K562 (cell line): ENCODE data around the gene SLC26A11. TPM values are rescaled to one million over a fixed set of nuclear protein-coding genes. Genes with fewer than 3 reads are reported as not detected.
A peak's percentile ranks its signal among the peaks of the same experiment; 100 is the strongest.

Experiments
- CHD1 ChIP-seq: fragments of 200-600 bp; sonication (generic); IDR thresholded peaks from one replicate; pipeline ENCODE4 v1.6.1; 2012; ENCODE audit warnings: mild to moderate bottlenecking, moderate library complexity, low read length, inconsistent platforms
- CTBP1 ChIP-seq: fragments of 450-650 bp; IDR thresholded peaks from 2 replicates; pipeline ENCODE4 v1.6.1; 2016; ENCODE audit warnings: borderline replicate concordance
- HBP1 ChIP-seq: fragments of 450-650 bp; formaldehyde crosslinking; IDR thresholded peaks from 2 replicates; pipeline ENCODE4 v1.4.0; 2022; ENCODE audit warnings: missing genetic modification characterization
- JUND ChIP-seq, 2 experiments: IDR thresholded peaks; 2 replicates in 1 of 2; 3 replicates in 1 of 2; pipeline ENCODE4 v1.6.1; 2011; ENCODE audit warnings: borderline replicate concordance in 2 of 2, low read depth in 2 of 2, low read length in 2 of 2, improper control_type of control experiment in 1 of 2, missing biosample characterization in 1 of 2, missing genetic modification characterization in 1 of 2, missing genetic modification reagents in 1 of 2
- MYNN ChIP-seq, 2 experiments: sonication (generic); formaldehyde crosslinking in 1 of 2; IDR thresholded peaks; 2 replicates each; pipeline versions ENCODE4 v1.5.0 to v1.6.1; 2016 to 2020; ENCODE audit warnings: antibody characterized with exemption in 1 of 2, missing genetic modification reagents in 1 of 2
- NFATC3 ChIP-seq: fragments of 450-650 bp; IDR thresholded peaks from 2 replicates; pipeline ENCODE4 v1.6.1; 2017; ENCODE audit warnings: mild to moderate bottlenecking
- NFXL1 ChIP-seq: fragments of 450-650 bp; formaldehyde crosslinking; IDR thresholded peaks from 2 replicates; pipeline ENCODE4 v1.4.0; 2021; ENCODE audit warnings: mild to moderate bottlenecking
- OTX1 ChIP-seq: fragments of 450-650 bp; formaldehyde crosslinking; IDR thresholded peaks from 2 replicates; pipeline ENCODE4 v1.4.0; 2022; ENCODE audit warnings: mild to moderate bottlenecking
- PCBP1 ChIP-seq: fragments of 200-400 bp; formaldehyde crosslinking; IDR thresholded peaks from 2 replicates; pipeline ENCODE4 v1.6.1; 2018; ENCODE audit warnings: mild to moderate bottlenecking, low read depth, low read length; ENCODE audit not compliant: poor library complexity, severe bottlenecking
- PCBP2 ChIP-seq: fragments of 200-400 bp; formaldehyde crosslinking; IDR thresholded peaks from 2 replicates; pipeline ENCODE4 v1.6.1; 2018; ENCODE audit warnings: low read length, low read depth, mild to moderate bottlenecking, moderate library complexity; ENCODE audit not compliant: poor library complexity, severe bottlenecking
- REST ChIP-seq, 2 experiments: fragments of 450-650 bp; formaldehyde crosslinking in 1 of 2; IDR thresholded peaks; 2 replicates each; pipeline versions ENCODE4 v1.4.0 to v1.6.1; 2014 to 2020; ENCODE audit warnings: mild to moderate bottlenecking in 2 of 2, borderline replicate concordance in 1 of 2, low read depth in 1 of 2
- YY1 ChIP-seq, 3 experiments: IDR thresholded peaks; 2 replicates each; pipeline ENCODE4 v1.6.1; 2011; ENCODE audit warnings: low read length in 2 of 3, mild to moderate bottlenecking in 2 of 3, moderate library complexity in 2 of 3, borderline replicate concordance in 1 of 3, control low read depth in 1 of 3, low read depth in 1 of 3; ENCODE audit not compliant: insufficient read depth in 3 of 3, insufficient replicate concordance in 2 of 3, control insufficient read depth in 1 of 3, insufficient read length in 1 of 3; ENCODE audit errors: extremely low read depth in 1 of 3
- ZNF165 ChIP-seq: fragments of 250-450 bp; sonication (Bioruptor Pico); IDR thresholded peaks from 2 replicates; pipeline ENCODE4 v1.4.0; 2020; ENCODE audit warnings: borderline replicate concordance
- ZNF197 ChIP-seq: fragments of 200-800 bp; sonication (Bioruptor generic); IDR thresholded peaks from 2 replicates; pipeline ENCODE4 v1.6.1; 2016; ENCODE audit warnings: low read depth, missing genetic modification characterization, missing compliant biosample characterization
- ZNF644 ChIP-seq: fragments of 200-800 bp; sonication (Bioruptor generic); IDR thresholded peaks from 2 replicates; pipeline ENCODE4 v1.6.1; 2016; ENCODE audit warnings: low read depth, missing genetic modification characterization, missing compliant biosample characterization
- polyA plus RNA-seq, 8 experiments: library from polyadenylated mRNA; depleted of rRNA in 4 of 8; stranded (reverse) in 5 of 8; unstranded in 3 of 8; fragments of >200 nt; fragmentation: Nextera tagmentation in 2 of 8; fragmentation: Illumina TruSeq in 1 of 8; extraction: Ambion mirVana in 2 of 8; extraction: Trizol in 1 of 8; gene quantifications; 2 replicates each; pipeline versions ENCODE4 v1.2.1 to v1.2.3, GENCODE V29; 2011 to 2014; ENCODE audit warnings: inconsistent platforms in 1 of 8, missing spikeins in 1 of 8
- total RNA-seq, 7 experiments: library from RNA; depleted of rRNA in 6 of 7; stranded (reverse); fragments of >200 nt in 6 of 7; fragmentation: Illumina TruSeq in 2 of 7; extraction: Trizol in 2 of 7; gene quantifications; 2 replicates each; pipeline versions ENCODE4 v1.2.1 to v1.2.3, GENCODE V29; 2011 to 2021; ENCODE audit warnings: low replicate concordance in 1 of 7

The SLC26A11 gene
- total and polyA plus RNA-seq, 9 of the 15 experiments (the other 6 are each of a cell fraction or from before 2014, with no cell fraction given) = 0.06 to 3.1 (median 1.2) TPM; not detected in 1

- TF ChIP-seq REST (IDR thresholded peaks at IDR 0.05; ENCODE audit: borderline replicate concordance) (peak; percentile 14; the same call in 1 of the 2 replicates), REST (CRISPR knock-in tag; IDR thresholded peaks at IDR 0.05; ENCODE audit: low read depth) (0 out of 2 replicates have a peak, but pooled peaks have one; percentile 26), ZNF644 (peak; percentile 91), NFATC3 (no peak), HBP1 (0 out of 2 replicates have a peak, but pooled peaks have one; percentile 32), PCBP2 (no peak), PCBP1 (no peak), ZNF197 (CRISPR knock-in tag) (peak; percentile 91), CHD1 (no peak), MYNN (IDR thresholded peaks at IDR 0.05) (peak; percentile 93), MYNN (CRISPR knock-in tag; IDR thresholded peaks at IDR 0.05) (no peak), OTX1 (CRISPR knock-in tag) (no peak), CTBP1 (peak; percentile 92), ZNF165 (0 out of 2 replicates have a peak, but pooled peaks have one; percentile 36), JUND (IDR thresholded peaks at IDR 0.05; ENCODE audit: borderline replicate concordance, low read depth, low read length) (peak; percentile 94), JUND (tag; IDR thresholded peaks at IDR 0.05; ENCODE audit: borderline replicate concordance, low read depth, low read length) (peak; percentile 97; the same call in 2 of the 3 replicates), NFXL1 (CRISPR knock-in tag) (peak; percentile 90), YY1 (IDR thresholded peaks at IDR 0.05; ENCODE audit: borderline replicate concordance in 1 of 3, control insufficient read depth in 1 of 3, extremely low read depth in 1 of 3, insufficient read depth in 3 of 3, insufficient read length in 1 of 3, insufficient replicate concordance in 2 of 3, low read depth in 1 of 3, low read length in 2 of 3) (no peak)
Measured at GRCh38 chr17:80254396-80255251, 34.4 kb downstream of the SLC26A11 start (continued).
